A673 (cell line): ENCODE results near the gene F13B. TPM values are rescaled to one million over a fixed set of nuclear protein-coding genes. Genes with fewer than 3 reads are reported as not detected.

Experiments used
- BruUV-seq: library from RNA; stranded (reverse); fragments of 400-500 nt; replicated peaks from 2 replicates; lab custom pipeline; 2021; lab: Mats Ljungman, UMichigan
- CTCF ChIA-PET: fragments of 300-600 bp; sonication (Branson Sonifier 250); formaldehyde crosslinking; loops from one replicate; lab custom pipeline; 2022; ENCODE audit warnings: antibody characterized with exemption; lab: Charles Lee
- POLR2A ChIA-PET: fragments of 300-600 bp; sonication (Branson Sonifier 250); formaldehyde crosslinking; loops from one replicate; lab custom pipeline; 2022; ENCODE audit warnings: antibody characterized with exemption; ENCODE audit not compliant: low non-redundant PET; lab: Charles Lee
- DNase-seq: peaks from one replicate; pipeline ENCODE4 v3.0.0-alpha.2; 2015; ENCODE audit warnings: low spot score
- H3K27ac ChIP-seq: fragments of 200-600 bp; sonication (generic); 2 replicates; pipeline ENCODE4 v1.5.1; 2016; ENCODE audit warnings: mixed run types, low read depth, mild to moderate bottlenecking, mixed read lengths, antibody characterized with exemption, low read length; ENCODE audit not compliant: poor library complexity, severe bottlenecking
- H3K27me3 ChIP-seq: fragments of 200-600 bp; sonication (generic); replicated peaks from 2 replicates; pipeline ENCODE4 v1.6.1; 2017; ENCODE audit warnings: mixed run types, low read depth, mild to moderate bottlenecking, mixed read lengths, antibody characterized with exemption, low read length; ENCODE audit not compliant: insufficient read depth, poor library complexity
- H3K36me3 ChIP-seq: fragments of 200-600 bp; sonication (generic); 2 replicates; pipeline ENCODE4 v1.6.1; 2016; ENCODE audit warnings: mixed run types, mild to moderate bottlenecking, mixed read lengths, antibody characterized with exemption, low read length; ENCODE audit not compliant: insufficient read depth, poor library complexity, severe bottlenecking
- H3K4me1 ChIP-seq: fragments of 200-600 bp; sonication (generic); 2 replicates; pipeline ENCODE4 v1.6.1; 2017; ENCODE audit warnings: mixed run types, mild to moderate bottlenecking, mixed read lengths, antibody characterized with exemption, low read length; ENCODE audit not compliant: insufficient read depth, poor library complexity, severe bottlenecking
- H3K4me3 ChIP-seq: fragments of 200-600 bp; sonication (generic); 2 replicates; pipeline ENCODE4 v1.5.1; 2016; ENCODE audit warnings: low read depth, mixed run types, mild to moderate bottlenecking, mixed read lengths, low read length; ENCODE audit not compliant: poor library complexity, severe bottlenecking
- H3K9me3 ChIP-seq: fragments of 200-600 bp; sonication (generic); 2 replicates; pipeline ENCODE4 v1.6.1; 2016; ENCODE audit warnings: mixed run types, low read depth, mild to moderate bottlenecking, mixed read lengths, antibody characterized with exemption, low read length; ENCODE audit not compliant: poor library complexity, severe bottlenecking
- CTCF ChIP-seq: fragments of 300-800, 200-600 bp; sonication (generic); conservative IDR thresholded peaks from 2 replicates; pipeline ENCODE4 v1.5.1; 2017; ENCODE audit warnings: low read depth, mild to moderate bottlenecking, antibody characterized with exemption, low read length, moderate library complexity, mixed read lengths
- EZH2 ChIP-seq: fragments of 200-600 bp; sonication (generic); IDR thresholded peaks from 2 replicates; pipeline ENCODE4 v1.6.1; 2017; ENCODE audit warnings: borderline replicate concordance, low read depth, mild to moderate bottlenecking, mixed read lengths, antibody characterized with exemption, low read length; ENCODE audit not compliant: poor library complexity, severe bottlenecking
- intact Hi-C: fragments of 100-400 bp; cut with micrococcal nuclease; formaldehyde crosslinking; loops from one replicate; pipeline ENCODE4 v1.10.0; 2022; ENCODE audit not compliant: unreplicated experiment
- total RNA-seq: library from RNA; stranded (reverse); gene quantifications from 2 replicates; pipeline ENCODE4 v1.2.3, GENCODE V29; 2021

F13B gene
- total RNA-seq, 1 experiment from 2014 or later: not detected

DNA sequence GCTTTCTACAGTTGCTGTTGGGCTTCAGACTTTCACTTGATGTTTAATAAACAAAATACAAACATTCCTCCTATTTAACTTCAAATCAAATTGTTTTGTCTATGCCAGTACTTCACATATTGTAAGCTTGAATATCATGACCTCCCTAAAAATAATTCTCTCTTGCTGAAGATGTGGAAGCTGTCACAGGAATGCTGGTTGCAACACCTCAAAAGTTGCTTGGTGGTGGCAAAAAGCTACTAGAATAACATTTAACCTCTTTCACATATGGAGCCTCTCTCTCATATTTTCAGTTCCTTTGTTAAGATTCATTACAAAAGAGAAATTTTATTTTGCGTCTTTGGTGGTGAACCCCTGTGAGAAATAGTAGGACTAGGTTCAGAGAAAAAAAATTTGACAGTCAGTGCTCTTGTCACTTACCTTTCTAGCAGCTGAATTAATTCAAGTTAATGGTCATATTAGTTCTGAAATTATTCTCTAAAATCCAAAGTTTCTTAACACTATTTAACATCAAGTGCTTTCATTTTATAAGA lies 25.5 kb upstream of the F13B start:
- TF ChIP-seq CTCF (no peak), EZH2 (no peak)
- Histone ChIP-seq H3K36me3 (peaks cover 67% of the 10 kb centered on the region), H3K27ac (no peak overlapping the region), H3K9me3 (no peaks in the 10 kb centered on the region), H3K4me3 (no peak overlapping the region), H3K4me1 (no peaks in the 10 kb centered on the region), H3K27me3 (no peaks in the 10 kb centered on the region)
- CTCF ChIA-PET: no interaction called here
- DNase-seq: no peak
- BruUV-seq: no TSS peak
- intact Hi-C loops: no loop called here
- POLR2A ChIA-PET: no interaction called here

- ChIA-PET CTCF (no interaction called here), POLR2A (no interaction called here)
- peaks cover 67% of the 10 kb centered on the region for H3K36me3 ChIP-seq
- TF ChIP-seq CTCF (no peak), EZH2 (no peak)
- H3K27ac ChIP-seq: no peak overlapping the region
- peaks cover 17% of the 10 kb centered on the region for H3K9me3 ChIP-seq
- no peaks in the 10 kb centered on the region for H3K4me1 ChIP-seq
- no TSS peak for BruUV-seq
- no peaks in the 10 kb centered on the region for H3K27me3 ChIP-seq
- DNase-seq: no peak
- intact Hi-C loops: no loop called here
- H3K4me3 ChIP-seq: no peak overlapping the region
Measured at GRCh38 chr1:197083474-197083873, 16.4 kb upstream of the F13B start.

DNA sequence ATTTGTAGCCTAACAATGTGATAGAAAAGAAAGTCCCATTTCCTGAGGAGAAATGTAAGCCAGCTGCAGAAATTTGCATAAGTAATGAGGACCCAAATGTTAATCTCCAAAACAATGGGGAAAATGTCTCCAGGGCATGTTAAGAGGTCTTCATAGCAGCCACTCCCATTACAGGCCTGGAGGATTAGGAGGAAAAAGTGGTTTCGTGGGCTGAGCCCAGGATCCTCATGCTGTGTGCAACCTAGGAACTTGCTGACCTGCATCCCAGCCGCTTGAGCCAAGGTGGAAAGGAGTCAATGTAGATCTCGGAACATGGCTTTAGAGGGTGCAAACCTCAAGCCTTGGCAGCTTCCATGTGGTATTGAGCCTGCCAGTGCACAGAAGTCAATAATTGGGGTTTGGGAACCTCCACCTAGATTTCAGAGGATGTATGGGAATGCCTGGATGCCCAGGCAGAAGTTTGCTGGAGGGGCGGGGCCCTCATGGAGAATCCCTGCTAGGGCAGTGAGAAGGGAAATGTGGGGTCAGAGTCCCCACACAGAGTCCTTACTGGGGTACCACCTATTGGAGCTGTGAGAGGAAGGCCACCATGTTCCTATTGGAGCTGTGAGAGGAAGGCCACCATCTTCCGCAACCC lies 14.2 kb upstream of the F13B start:
- peaks cover 46% of the 10 kb centered on the region for H3K36me3 ChIP-seq

More for the DNA sequence above, 14.2 kb upstream of the F13B start:
- H3K4me1 ChIP-seq: no peaks in the 10 kb centered on the region
- H3K27ac ChIP-seq: no peak overlapping the region
- H3K9me3 ChIP-seq: peaks cover 17% of the 10 kb centered on the region
- no peaks in the 10 kb centered on the region for H3K27me3 ChIP-seq
- no peak overlapping the region for H3K4me3 ChIP-seq
- DNase-seq: peak; percentile 13
- ChIA-PET CTCF (no interaction called here), POLR2A (no interaction called here)
- BruUV-seq: no TSS peak
- TF ChIP-seq CTCF (no peak), EZH2 (no peak)
- intact Hi-C loops: no loop called here
